Measurements from ENCODE around the gene TBC1D10A. TPM values are rescaled to one million over a fixed set of nuclear protein-coding genes. Genes with fewer than 3 reads are reported as not detected.

Gene TBC1D10A
- polyA plus RNA-seq, 1 of the 3 experiments (the other 2 are of a cell fraction): 15.3 TPM

GRCh38 chr22:30357650-30358215 lies 31.0 kb upstream of the TBC1D10A start:
- POLR2A ChIA-PET: interaction anchor here (1.0 to 1.3 kb wide), 2 partner anchors 8 to 17 kb away, joined by 3 to 4 read pairs; no protein-coding TSS in a partner anchor
- no peak for DNase-seq
- WGBS (ENCODE audit: low lambda C conversion rate): 71% methylated on average over 22 of the region's 22 CpGs
- H3K9me2 ChIP-seq: no peaks in the 10 kb centered on the region
- H3F3A ChIP-seq (replicated peaks; ENCODE audit: insufficient read depth): no peaks in the 10 kb centered on the region
- no peaks in the 10 kb centered on the region for H3K27me3 ChIP-seq (ENCODE audit: insufficient read depth)
- peak overlapping the region; percentile 79 to 95 for H3K4me3 ChIP-seq (ENCODE audit: low read depth in 2 of 2, low read length in 1 of 2)
- H3K4me2 ChIP-seq: peak overlapping the region; percentile 92
- H3K79me2 ChIP-seq (ENCODE audit: insufficient read depth): peaks cover 39% of the 10 kb centered on the region
- peaks cover 28% of the 10 kb centered on the region for H4K20me1 ChIP-seq (ENCODE audit: insufficient read depth)
- peak overlapping the region; percentile 95 for H2AFZ ChIP-seq (ENCODE audit: low read depth)
- TF ChIP-seq GABPA (IDR thresholded peaks at IDR 0.05; ENCODE audit: low read depth) (no peak), RAD21 (IDR thresholded peaks at IDR 0.05; ENCODE audit: low read length) (no peak), RFX5 (IDR thresholded peaks at IDR 0.05; ENCODE audit: low read length) (no peak), RXRA (IDR thresholded peaks at IDR 0.05; ENCODE audit: borderline replicate concordance, low read depth) (no peak), PBX3 (IDR thresholded peaks at IDR 0.05) (no peak), YY1 (IDR thresholded peaks at IDR 0.05; ENCODE audit: low read depth) (no peak), JUND (IDR thresholded peaks at IDR 0.05) (no peak), USF2 (IDR thresholded peaks at IDR 0.05; ENCODE audit: borderline replicate concordance, low read depth, low read length) (no peak), SIN3A (IDR thresholded peaks at IDR 0.05; ENCODE audit: borderline replicate concordance, low read depth, low read length) (no peak), MEF2A (IDR thresholded peaks at IDR 0.05; ENCODE audit: borderline replicate concordance, low read depth) (no peak), USF1 (IDR thresholded peaks at IDR 0.05; ENCODE audit: borderline replicate concordance, low read depth) (no peak), RCOR1 (IDR thresholded peaks at IDR 0.05; ENCODE audit: low read length) (no peak)
- H3K4me1 ChIP-seq (ENCODE audit: control insufficient read depth in 1 of 2, insufficient read depth in 2 of 2, low read depth in 1 of 2, low read length in 1 of 2): peaks cover 12 to 14% of the 10 kb centered on the region in 2 experiments; a peak in 2 of 4 replicates
- peaks cover 7 to 8% of the 10 kb centered on the region in 2 experiments for H3K36me3 ChIP-seq (replicated peaks in 1 of 2; ENCODE audit: control insufficient read depth in 1 of 2, insufficient read depth in 2 of 2, low read length in 1 of 2)
- peak overlapping the region; percentile 99; the same call in 1 of the 2 replicates for H3K9ac ChIP-seq
- CTCF ChIA-PET: interaction anchor here (0.9 to 3.2 kb wide), 5 partner anchors 10 to 71 kb away, joined by 3 to 15 read pairs (median 3); partner anchors contain the start of genes CASTOR1 and RNF215
- peak overlapping the region in 1 of 2 experiments; percentile 95; a peak in 1 of 4 replicates for H3K27ac ChIP-seq (ENCODE audit: low read depth in 2 of 2, low read length in 1 of 2)
- H3K9me3 ChIP-seq: no peaks in the 10 kb centered on the region

GRCh38 chr22:30357236-30357570 lies 30.5 kb upstream of the TBC1D10A start:
- Histone ChIP-seq H3K79me2 (ENCODE audit: insufficient read depth) (peaks cover 44% of the 10 kb centered on the region), H3K9me3 (no peaks in the 10 kb centered on the region), H3K36me3 (replicated peaks in 1 of 2; ENCODE audit: control insufficient read depth in 1 of 2, insufficient read depth in 2 of 2, low read length in 1 of 2) (peaks cover 12 to 14% of the 10 kb centered on the region in 2 experiments), H3K4me1 (ENCODE audit: control insufficient read depth in 1 of 2, insufficient read depth in 2 of 2, low read depth in 1 of 2, low read length in 1 of 2) (peaks cover 12 to 14% of the 10 kb centered on the region in 2 experiments; a peak in 2 of 4 replicates), H3K27ac (ENCODE audit: low read depth in 2 of 2, low read length in 1 of 2) (peak overlapping the region; percentile 1 to 95; a peak in 3 of 4 replicates), H3F3A (replicated peaks; ENCODE audit: insufficient read depth) (no peaks in the 10 kb centered on the region), H4K20me1 (ENCODE audit: insufficient read depth) (peaks cover 28% of the 10 kb centered on the region), H3K9me2 (no peaks in the 10 kb centered on the region), H3K27me3 (ENCODE audit: insufficient read depth) (no peaks in the 10 kb centered on the region), H3K4me3 (ENCODE audit: low read depth in 2 of 2, low read length in 1 of 2) (peak overlapping the region; percentile 79 to 95), H3K4me2 (peak overlapping the region; percentile 92), H2AFZ (ENCODE audit: low read depth) (peak overlapping the region; percentile 95), H3K9ac (peak overlapping the region; percentile 99)
- POLR2A ChIA-PET: interaction anchor here (0.6 to 1.7 kb wide), 13 partner anchors 9 to 69 kb away, joined by 3 to 8 read pairs (median 5); partner anchors contain the start of genes CASTOR1, RNF215 and TBC1D10A
- DNase-seq: no peak
- 10% methylated on average over 9 of the region's 9 CpGs for WGBS (ENCODE audit: low lambda C conversion rate)
- TF ChIP-seq CHD2 (IDR thresholded peaks at IDR 0.05; ENCODE audit: low read length, partially characterized antibody) (no peak), GATA2 (CRISPR knock-in tag; IDR thresholded peaks at IDR 0.05) (no peak), ELF1 (IDR thresholded peaks at IDR 0.05) (no peak)
- CTCF ChIA-PET: interaction anchor here (1.0 to 2.2 kb wide), 2 partner anchors 11 to 69 kb away, joined by 3 to 15 read pairs; partner anchors contain the start of gene CASTOR1
